Stimulated activated CD8-positive, alpha-beta memory T cell treated with anti-CD3 and anti-CD28 coated beads, Interleukin-2, amount 100 ng/mL, for 1 hour (primary cell): ENCODE data around the gene TMEM30A.

Experiments used
- DNase-seq, 2 donors: peaks; one replicate each; pipeline ENCODE4 v3.0.0-alpha.2; 2020; ENCODE audit warnings: low read depth in 2 of 2

Gene TMEM30A

DNA sequence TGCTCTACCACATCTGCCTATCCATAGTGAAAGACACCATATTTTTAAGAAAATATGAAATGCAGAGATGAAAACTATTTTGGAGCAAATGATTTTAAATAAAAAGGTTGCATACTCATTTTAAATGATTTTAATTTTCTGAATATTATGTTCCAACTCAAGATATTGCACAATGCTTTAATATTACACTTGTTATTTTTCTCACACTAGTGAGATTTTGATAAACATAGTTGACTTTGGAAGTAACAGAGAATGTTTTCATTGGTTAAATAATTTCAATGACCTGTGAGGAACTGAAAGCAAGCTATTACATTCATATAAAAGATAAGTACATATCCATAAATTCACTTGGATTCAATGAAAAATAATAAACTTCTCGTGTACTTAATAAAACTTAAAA is 7.2 kb upstream of the TMEM30A start:
- DNase-seq, result no peak

DNA sequence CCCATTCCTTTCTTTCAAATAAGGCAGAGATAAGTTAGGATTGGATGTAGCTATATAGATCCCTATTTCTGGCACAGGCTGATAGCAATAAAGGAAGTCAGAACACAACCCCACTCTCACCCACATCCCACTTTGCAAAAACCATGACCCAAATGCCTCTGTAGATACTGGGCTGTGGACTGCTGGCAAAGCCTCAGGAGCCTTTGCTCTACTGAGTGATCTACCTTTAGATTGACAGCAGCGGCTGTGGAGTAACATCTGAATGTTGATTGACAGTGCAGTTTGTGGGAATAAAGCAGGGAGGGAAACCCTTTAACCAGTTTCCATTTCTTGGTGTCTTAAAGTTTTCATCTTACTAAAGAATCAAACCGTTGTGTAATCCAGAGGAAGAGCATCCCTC is 6.7 kb upstream of the TMEM30A start:
- no peak for DNase-seq

DNA sequence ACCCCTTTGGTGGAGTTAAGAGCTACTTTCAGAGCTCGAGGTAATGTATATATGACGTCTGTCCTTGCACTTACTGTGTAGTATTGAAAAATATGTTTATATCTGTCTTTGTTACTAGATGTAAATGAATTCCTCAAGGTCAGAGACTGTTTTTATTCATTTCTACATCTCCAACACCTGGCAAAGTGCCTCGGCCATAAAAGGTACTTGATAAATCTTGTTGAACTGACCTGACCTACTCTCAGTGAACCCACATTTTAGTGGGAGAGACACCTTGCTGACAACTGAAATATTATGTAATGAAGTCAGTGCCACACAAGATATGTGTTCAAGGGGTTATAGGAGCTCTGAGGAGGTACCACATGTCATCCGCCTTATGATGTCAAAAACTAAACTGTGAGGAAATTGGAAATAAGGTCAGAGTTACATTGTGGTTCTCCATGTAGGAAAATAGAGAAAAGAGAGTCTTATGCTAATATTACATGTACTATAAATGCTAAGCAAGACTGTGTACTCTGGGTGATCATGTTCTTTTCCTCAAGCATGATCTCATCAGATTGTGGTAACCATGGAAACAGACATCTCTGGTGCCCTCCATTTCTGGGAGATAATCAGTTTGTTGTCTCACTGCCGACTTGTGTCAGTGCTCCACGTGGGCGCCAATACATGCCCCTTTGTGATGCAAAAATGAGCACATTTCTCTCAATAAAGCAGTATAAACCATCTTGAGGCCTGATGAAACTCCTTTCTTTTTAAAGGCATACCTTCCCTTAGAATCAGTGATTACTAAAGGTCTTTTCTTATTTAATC is 5.7 kb upstream of the TMEM30A start:
- DNase-seq, result no peak

DNA sequence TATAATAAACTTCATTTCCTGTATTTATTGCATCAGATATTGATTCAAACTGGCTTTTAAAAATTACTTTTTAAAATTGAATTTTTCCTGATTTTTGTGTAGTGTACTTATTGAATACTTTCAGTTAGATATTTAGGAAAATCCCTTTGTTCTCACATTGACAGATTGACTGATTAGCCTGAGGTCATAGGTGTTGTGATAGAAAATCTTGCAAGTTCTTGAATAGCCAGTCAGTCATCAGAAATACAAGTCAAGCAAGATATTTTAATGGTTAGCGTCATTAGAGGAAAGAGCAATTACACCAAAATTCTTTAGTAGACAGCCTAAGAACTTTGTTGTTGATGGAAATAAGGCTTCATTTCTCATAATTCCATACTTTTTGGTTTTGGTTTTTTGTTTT is 3.4 kb upstream of the TMEM30A start:
- DNase-seq, result no peak

DNA sequence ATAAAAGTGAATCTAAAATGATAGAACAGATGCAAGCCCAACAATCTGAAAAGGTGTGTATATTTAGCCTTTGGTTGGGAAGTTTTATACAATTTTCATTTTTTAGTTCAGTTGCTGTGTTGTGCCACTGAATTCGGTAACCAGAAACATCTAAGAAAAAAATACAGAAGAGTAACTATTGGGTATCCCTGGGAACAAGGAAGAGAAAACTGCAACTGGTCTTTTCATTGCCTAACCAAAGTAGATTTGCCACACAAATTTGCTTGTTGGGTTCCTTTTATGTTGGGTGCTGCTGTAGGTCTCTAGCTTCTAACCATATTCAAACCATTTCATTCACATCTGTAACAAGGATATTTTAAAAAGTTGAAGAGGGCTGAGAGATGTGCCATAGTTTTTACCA is 2.8 kb upstream of the TMEM30A start:
- no peak for DNase-seq

DNA sequence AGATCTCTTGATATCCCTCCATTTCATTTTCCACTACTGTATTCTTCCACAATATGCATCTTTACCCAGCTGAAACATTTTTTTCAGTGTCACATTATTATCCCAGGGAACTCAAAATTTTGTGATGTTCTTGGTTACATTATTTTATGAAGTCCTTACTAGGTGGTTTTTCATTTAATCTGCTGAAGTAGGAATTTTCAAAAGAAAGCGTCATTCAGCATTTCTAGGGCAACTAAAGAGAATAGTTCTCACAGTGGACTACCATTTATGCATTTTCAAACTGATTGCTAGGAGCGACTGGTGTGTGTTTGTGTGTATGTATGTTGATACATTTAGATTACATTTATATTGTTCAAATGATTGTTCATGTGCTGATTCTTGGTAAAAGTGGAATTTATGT is 2.4 kb upstream of the TMEM30A start:
- DNase-seq, result no peak

DNA sequence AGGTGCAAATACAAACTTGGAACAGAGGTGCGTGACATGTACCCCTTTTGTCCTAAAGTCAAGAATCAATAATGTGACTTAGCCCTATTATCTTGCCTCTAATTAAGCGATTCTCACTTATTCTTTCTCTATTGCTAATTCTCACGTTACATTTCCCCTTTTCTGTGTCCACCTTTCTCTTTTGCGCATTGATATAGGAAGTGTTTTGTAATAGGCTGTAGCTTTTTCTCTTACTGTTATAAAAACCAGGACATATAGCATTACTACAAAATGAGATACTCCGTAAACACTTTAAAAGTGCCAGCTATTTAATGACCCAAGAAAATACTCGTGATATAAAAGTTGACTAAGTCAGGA is 669 bp upstream of the TMEM30A start:
- DNase-seq, result no peak

DNA sequence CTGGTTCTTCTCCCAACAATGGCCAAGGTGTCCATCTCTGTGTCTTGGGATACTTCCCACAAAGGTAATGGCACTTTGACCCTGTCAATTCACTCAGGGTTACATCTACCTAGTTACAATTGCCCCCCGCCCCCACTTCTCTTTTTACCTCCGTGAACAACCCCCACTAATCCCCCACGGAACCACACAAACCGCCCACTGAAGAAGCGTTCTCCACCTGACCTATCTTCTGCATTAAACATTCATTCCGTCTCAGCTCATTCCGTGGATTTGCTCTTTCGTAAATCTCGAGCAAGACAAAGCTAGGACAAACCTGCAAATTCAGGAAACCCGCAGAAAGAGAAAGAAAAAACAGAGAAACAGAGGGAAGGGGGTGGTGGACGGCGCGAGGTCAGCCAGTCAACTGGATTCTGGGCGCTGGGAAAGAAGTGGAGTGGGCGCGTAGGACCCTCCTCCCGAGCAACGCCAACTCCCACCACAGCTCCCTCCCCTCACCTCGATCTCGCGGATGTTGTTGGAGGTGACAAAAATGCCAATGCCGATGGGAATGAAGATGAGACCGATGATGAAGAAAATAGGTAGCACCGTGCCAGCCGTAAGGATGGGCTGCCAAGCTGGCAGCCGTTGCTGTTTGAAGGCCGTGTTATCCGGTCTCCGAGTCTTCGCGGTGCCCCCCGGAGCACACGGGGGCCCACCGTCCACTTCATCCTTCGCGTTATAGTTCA is 523 bp downstream of the TMEM30A start:
- no peak for DNase-seq

DNA sequence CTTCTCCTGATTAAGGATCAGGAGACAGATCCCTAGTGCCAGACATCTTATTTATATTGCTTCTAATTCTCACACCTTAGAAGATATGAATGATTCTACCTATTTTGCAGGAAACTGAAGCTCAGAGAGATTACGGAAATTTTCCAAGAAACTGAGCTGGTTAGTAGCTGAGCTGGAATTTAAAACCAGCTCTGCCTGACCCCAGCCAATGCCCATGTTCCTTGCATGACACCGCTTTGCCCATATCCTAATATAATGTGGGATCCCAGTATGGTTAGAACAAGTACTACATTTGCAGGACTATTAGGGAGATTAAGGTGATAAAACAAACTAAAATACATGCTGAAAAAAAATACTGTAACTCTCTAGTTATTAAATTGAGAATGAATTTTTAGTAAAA is 1.9 kb downstream of the TMEM30A start:
- no peak for DNase-seq

DNA sequence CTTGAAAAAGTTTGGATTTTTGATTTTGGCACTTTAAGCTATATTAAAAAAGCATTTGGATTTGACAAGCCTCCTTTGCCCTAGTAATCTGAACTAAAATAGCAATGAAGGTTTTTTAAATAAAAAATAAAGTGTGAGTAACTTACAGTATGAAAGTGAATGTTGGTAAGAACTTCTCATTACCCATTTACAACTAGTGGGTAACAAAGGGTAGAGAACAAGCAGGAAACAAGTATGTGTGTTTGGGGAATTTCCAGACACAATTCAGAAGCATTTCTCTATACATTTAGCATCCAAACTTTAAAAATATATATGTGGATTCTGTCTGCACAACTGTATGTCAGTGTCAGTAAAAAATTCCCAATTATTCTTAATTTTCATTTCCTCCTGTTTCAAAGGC is 2.9 kb downstream of the TMEM30A start:
- no peak for DNase-seq

DNA sequence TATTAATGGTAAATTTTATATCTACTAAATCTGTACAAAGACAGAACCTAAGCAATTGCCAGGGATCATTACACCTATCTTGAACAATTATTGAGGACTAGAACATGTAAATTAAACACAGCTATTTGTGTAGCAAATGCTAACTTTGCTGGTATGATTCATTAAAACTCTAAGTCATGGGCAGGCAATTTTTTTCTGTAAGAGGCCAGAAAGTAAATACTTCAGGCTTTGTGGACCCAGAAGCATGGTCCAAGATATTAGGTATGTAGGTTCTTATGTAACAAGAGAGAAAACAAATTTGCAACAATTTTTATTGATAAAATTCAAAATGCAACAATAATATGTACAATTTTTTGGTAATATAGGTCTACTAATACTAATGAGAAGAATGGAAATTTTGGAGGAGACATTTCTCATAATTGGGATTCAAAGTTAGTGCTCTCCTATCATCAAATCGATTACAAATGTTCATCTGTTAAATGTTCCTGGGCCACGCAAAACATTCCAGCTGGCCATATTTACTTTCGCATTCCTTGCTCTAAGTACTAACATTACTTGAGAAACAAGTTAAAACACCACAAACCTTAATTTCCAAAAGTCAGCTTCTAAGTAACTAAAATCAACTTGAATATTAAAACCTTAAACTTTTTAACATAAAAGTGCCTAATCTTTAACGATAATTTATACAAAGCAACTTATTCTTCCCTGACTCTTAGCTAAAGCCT is 4.3 kb downstream of the TMEM30A start:
- no peak for DNase-seq

DNA sequence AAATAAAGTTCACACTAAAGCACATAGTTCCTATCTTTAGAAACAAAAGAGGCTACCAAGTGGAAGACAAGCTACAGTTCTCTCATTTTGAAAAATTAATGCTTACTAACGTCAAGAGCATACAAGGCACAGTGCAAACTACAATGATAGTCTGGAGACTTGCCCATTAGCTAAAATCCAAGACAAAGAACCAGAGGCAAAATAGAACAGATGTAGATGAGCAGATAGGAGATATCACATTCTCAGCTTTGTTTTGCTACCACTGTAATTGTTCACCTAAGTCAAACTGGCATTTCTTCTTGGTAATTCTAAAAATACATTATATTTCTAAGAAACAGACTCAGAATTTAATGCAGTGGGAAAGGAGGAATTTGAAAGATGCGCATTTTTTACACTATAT is 5.2 kb downstream of the TMEM30A start:
- DNase-seq, result no peak

DNA sequence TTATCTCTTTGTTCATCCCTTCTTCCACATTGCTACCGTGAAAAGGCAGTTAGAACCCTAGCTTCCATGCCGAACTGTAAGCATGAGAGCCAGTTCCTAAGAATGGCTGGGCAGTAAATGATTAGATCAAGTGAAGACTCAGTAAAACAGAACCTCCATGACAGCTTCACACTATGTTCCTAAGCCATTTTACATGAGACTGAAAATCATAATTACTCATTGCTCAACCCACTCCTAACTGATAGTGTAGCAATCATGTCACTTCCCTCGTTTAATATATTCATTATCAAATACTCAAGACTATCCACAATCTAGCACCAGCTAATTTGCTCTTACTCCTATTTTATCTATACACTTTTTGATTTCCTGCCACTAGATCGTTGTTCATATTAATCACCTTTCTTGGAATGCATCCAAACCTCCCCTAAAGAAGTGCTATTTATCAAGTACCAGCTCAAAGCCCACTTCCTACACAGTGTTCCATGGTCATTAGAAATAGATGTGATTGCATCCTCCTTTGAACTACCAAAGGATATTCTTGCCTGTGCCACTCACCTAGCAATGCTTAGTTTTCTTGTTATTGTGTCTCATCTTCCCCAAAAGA is 6.0 kb downstream of the TMEM30A start:
- DNase-seq, result no peak

DNA sequence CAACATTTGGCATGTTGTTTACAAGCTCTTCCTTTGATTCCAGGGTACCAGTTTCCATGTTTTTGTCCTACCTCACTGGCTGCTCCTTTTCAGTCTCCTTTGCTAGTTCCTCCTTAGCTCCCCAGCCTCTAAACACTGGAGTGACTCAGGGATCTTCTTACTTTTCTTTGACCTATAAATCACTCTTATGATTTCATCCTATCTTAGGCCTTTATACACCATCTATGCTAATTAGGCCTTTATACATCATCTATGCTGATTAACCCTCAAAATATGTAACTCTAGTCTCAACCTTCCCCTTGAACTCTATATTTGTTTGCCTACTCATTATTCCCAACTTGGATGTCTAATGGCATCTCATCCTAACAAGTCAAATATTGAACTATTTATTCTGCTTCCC is 9.5 kb downstream of the TMEM30A start:
- DNase-seq, result no peak

DNA sequence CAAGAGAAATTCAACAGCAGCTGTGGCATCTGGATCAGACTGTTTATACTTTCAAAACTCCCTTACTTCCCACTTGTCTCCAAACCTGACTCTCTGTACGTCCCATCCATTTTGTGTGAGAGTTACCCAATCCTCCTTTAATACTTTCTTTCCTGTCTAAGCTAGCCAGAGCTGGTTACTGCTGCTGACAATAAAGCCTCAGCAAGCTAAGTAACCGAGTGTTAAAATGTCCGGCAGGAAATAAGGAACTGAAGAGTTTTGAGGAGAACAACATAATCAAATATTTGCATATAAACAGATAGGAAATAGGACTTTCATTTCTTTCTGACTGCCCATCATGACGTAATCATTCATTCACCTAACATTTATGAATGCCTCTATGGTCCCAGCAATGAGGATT is 11.6 kb downstream of the TMEM30A start:
- DNase-seq, result no peak

DNA sequence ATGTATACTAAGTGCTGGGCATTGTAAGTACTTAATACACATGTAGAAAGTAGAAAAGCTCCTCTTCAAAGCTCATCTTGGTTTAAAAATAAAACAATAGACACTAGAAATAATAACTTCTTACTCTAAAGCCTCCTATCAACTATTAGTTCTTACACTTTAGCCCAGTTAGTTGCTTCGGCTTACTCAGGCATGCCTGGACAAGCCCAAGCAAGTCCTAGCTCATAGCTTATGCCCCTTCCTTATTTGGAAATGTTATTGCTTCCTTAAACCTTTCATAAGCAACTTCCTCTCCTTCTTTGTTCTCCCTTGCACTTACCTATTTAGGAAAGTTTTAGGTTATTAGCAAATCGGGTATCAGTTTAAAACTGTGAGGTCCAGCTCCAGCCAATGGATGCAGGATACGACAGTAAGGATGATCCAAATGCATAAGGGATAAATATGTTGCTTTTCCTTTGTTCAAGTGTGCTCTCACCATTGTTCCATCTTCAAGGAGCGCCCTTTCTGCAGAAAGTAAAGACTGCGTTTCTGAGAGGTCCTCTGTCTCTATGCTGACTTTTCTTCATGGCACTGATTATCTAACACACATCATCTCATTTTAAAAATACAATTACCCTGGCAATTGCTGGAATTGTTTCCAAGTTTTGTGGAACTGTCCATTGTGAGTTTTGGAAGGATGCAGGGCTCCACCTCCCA is 12.3 kb downstream of the TMEM30A start:
- no peak for DNase-seq

DNA sequence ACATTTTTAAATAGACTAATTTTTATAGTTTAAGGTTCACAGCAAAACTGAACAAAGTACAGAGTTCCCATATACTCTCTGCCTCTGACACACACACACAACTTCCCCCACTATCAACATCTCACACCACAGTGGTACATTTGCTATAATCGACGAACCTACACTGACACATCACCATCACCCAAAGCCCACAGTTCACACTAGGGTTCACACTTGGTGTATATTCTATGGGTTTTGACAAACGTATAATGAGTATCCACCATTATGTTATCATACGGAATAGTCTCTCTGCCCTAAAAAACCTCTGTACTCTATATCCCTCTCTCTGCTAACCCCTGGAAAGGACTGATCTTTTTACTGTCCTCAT is 15.6 kb downstream of the TMEM30A start:
- no peak for DNase-seq

DNA sequence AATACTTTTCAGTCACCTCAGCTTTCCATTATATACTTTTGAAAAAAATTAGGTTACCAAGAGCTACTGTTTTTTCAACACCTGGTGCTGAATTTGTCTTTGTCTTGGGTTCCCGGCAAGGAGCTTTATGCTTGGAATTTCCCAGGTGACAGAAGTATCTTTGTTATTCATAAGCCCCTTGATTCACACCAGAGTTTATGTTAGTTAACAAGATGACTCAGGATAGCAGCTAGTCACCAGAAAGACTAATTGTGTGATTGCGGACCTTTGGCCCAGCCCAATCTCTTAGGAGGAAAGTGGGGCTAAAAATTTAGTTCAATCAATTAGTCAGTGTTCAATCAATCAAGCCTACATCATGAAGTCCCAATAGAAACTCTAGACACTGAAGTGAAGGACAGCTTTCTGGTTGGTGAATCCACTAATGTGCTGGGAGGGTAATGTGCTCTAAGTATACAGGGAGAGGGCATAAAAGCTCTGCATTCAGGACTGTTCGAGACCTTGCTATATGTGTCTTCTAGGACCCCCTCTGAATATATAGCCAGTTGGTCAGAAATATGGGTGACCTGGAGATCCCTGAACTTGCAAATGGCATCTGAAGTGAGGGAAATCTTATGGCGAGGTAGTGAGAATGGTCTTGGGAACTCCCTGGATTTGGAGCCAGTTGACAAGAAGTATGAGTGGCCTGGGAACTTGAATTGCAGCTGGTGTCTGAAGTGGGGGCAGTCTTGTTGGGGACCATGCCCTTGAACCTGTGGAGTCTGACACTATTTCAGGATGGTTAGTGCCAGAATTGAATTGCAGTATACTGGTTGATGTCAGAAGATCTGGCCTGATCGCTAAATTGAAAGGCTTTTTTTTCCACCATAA is 16.2 kb downstream of the TMEM30A start:
- DNase-seq, result no peak

DNA sequence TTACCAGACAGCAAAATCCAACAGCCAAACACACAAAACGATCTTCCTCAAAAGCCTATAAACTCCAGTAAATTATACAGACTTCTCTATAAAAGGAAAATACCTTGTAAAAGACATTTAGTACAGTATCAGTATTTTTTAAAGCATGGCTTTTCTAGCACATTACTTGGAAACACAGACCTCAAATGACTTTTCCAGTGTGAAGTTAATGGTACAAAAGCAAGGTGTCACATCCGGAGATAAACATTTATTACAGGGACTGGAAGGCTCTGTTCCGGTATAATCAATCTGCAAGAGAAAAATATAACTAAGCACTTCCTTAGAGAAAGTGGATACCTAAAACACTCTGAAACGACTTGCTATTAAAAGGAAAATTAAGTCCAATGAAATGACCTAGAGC is 17.1 kb downstream of the TMEM30A start:
- no peak for DNase-seq

DNA sequence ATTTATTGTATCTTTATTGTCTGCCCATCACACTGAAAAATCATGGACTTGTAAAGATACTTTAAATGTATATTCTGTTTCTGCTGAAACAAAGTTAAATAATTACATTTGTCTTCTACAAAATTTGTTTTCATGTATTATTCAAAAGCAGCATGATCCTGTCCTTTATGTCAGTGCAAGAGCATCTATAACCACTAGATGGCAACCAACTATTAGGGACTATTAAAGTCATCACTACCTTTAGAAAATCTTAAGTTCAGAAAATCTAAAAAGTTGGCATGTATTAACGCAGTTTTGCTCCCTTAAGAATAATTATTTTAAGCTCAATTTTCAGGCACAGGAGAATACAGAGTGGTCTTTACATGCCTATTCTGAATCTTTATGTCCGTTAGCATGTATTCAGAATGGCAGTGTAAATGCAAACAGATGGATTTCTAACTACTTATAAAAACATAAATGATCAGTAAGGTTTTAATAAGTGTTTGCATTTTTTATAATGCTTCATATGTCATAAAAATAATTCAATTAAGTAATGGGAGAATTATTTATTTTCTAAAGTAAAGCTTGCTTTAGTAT is 17.8 kb downstream of the TMEM30A start:
- no peak for DNase-seq

DNA sequence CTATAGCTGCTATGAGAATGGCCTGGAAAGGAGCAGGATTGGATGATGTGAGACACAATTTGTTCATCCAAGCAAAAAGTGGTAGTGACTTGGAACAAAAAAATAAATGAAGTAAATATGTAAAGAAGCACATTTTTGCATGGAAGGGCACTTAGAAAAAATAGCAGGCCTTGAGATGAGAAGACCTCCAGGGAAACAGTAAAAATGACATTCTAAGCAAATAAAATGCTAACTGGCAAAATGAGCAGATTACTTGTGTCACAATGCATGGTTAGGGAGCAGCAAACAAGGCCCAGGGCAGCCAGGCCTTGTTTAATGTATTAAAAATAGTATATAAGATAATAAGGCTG is 21.2 kb downstream of the TMEM30A start:
- no peak for DNase-seq
